ENCODE results near the gene FOXF1. TPM values are rescaled to one million over a fixed set of nuclear protein-coding genes. Genes with fewer than 3 reads are reported as not detected.
A peak's percentile ranks its signal among the peaks of the same experiment; 100 is the strongest.

FOXF1 gene
- total RNA-seq, 1 experiment from 2014 or later: not detected

DNA sequence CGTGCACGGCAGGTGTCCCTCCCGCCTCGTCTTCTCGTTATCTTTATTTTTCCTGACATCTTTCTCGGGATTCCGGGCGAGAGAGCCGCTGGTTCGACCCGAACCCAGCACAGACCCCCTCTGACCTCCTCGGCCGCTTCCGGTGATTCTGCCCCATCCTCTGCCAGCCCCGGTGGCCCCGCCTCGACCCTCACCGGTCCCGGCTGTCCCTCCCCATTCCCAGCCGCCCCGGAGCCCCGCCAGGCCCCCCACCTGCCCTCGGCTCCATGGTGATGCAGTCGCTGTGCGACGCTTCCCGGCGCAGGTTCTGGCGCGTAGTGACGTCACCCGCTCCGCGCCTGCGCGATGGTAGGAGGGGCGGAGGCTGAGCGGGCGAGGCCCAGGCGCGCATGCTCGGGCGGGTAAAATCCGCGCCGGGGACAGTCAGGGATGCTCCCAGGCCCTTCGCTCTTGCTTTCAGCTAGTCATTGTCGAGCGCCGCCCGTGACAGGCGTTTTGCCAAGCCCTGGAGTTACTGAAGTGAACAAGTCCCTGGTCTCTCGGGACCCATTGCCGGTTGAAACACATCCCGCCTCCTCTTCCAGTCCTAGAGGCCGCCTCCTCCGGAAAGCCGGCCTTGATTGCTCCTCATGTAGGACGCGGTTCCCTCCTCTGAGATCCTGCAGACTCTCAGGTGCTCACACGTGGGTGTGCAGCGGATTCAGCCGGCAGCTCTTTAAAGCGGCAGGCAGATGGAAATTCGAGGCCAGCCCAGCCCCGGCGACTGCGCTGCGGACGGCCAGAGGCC lies 44.8 kb downstream of the FOXF1 start, which contains the start of gene MTHFSD (continued):
- TF ChIP-seq SMAD3 (CRISPR knock-in tag; IDR thresholded peaks at IDR 0.05; ENCODE audit: borderline replicate concordance) (no peak), ETV6 (CRISPR knock-in tag; IDR thresholded peaks at IDR 0.05) (no peak), NR2C2 (CRISPR knock-in tag; IDR thresholded peaks at IDR 0.05) (no peak), CBFB (CRISPR knock-in tag; IDR thresholded peaks at IDR 0.05; ENCODE audit: low read depth) (no peak), PRRX2 (CRISPR knock-in tag; IDR thresholded peaks at IDR 0.05) (no peak), ZNF416 (CRISPR knock-in tag; IDR thresholded peaks at IDR 0.05) (no peak), IRF2 (CRISPR knock-in tag; IDR thresholded peaks at IDR 0.05; ENCODE audit: borderline replicate concordance, low read depth) (no peak), CREB1 (CRISPR knock-in tag; IDR thresholded peaks at IDR 0.05) (peak; percentile 78; the same call in 1 of the 2 replicates), GABPB1 (CRISPR knock-in tag; IDR thresholded peaks at IDR 0.05) (no peak), TCF7 (CRISPR knock-in tag; IDR thresholded peaks at IDR 0.05; ENCODE audit: low read depth) (no peak), HMGA2 (CRISPR knock-in tag; IDR thresholded peaks at IDR 0.05) (0 out of 2 replicates have a peak, but pooled peaks have one; percentile 16)
- TF ChIP-seq, protein P1, sequence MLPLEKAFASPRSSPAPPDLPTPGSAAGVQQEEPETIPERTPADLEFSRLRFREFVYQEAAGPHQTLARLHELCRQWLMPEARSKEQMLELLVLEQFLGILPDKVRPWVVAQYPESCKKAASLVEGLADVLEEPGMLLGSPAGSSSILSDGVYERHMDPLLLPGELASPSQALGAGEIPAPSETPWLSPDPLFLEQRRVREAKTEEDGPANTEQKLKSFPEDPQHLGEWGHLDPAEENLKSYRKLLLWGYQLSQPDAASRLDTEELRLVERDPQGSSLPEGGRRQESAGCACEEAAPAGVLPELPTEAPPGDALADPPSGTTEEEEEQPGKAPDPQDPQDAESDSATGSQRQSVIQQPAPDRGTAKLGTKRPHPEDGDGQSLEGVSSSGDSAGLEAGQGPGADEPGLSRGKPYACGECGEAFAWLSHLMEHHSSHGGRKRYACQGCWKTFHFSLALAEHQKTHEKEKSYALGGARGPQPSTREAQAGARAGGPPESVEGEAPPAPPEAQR (CRISPR knock-in tag; IDR thresholded peaks at IDR 0.05): no peak
- TF ChIP-seq, protein P2, sequence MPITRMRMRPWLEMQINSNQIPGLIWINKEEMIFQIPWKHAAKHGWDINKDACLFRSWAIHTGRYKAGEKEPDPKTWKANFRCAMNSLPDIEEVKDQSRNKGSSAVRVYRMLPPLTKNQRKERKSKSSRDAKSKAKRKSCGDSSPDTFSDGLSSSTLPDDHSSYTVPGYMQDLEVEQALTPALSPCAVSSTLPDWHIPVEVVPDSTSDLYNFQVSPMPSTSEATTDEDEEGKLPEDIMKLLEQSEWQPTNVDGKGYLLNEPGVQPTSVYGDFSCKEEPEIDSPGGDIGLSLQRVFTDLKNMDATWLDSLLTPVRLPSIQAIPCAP (CRISPR knock-in tag; IDR thresholded peaks at IDR 0.05): no peak

DNA sequence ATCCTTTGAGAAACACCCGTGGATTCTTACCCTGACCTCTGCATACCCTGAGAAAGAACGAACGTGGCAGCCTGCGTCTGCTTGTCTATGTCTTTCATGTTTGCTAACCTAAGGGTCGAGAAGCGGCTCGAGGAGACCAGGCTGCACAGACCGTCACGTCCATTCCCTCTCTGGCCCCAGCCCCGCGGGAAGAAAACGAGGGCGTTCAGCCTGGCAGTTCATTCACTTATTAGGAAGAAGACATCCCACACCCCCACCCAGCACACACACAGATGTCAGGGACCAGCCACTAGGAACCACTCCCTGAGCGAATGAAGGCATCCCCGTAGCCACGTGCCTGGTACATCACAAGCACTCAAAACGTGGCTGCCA lies 45.4 kb downstream of the FOXF1 start:
- H3K27me3 Mint-ChIP-seq (ENCODE audit: low read depth): no peaks in the 10 kb centered on the region; the same call in 1 of the 2 replicates

More for the DNA sequence above, 45.4 kb downstream of the FOXF1 start:
- peak overlapping the region; percentile 94 for H3K4me3 Mint-ChIP-seq
- H3K9me3 Mint-ChIP-seq: no peaks in the 10 kb centered on the region
- ATAC-seq (no peak), DNase-seq (ENCODE audit: low spot score) (no peak)
- peak overlapping the region; percentile 57; the same call in 1 of the 2 replicates for H3K27ac Mint-ChIP-seq
- H3K4me1 Mint-ChIP-seq: peaks cover 9% of the 10 kb centered on the region; the same call in 1 of the 2 replicates
- no peaks in the 10 kb centered on the region for H3K36me3 Mint-ChIP-seq
- POLR2A ChIA-PET: no interaction called here
- CTCF ChIA-PET: interaction anchor here (0.6 to 1.0 kb wide), 2 partner anchors 38 to 521 kb away, joined by 3 to 4 read pairs; no protein-coding TSS in a partner anchor
- TF ChIP-seq, protein P3, sequence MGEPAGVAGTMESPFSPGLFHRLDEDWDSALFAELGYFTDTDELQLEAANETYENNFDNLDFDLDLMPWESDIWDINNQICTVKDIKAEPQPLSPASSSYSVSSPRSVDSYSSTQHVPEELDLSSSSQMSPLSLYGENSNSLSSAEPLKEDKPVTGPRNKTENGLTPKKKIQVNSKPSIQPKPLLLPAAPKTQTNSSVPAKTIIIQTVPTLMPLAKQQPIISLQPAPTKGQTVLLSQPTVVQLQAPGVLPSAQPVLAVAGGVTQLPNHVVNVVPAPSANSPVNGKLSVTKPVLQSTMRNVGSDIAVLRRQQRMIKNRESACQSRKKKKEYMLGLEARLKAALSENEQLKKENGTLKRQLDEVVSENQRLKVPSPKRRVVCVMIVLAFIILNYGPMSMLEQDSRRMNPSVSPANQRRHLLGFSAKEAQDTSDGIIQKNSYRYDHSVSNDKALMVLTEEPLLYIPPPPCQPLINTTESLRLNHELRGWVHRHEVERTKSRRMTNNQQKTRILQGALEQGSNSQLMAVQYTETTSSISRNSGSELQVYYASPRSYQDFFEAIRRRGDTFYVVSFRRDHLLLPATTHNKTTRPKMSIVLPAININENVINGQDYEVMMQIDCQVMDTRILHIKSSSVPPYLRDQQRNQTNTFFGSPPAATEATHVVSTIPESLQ (CRISPR knock-in tag; IDR thresholded peaks at IDR 0.05): no peak
- TF ChIP-seq, protein P4, sequence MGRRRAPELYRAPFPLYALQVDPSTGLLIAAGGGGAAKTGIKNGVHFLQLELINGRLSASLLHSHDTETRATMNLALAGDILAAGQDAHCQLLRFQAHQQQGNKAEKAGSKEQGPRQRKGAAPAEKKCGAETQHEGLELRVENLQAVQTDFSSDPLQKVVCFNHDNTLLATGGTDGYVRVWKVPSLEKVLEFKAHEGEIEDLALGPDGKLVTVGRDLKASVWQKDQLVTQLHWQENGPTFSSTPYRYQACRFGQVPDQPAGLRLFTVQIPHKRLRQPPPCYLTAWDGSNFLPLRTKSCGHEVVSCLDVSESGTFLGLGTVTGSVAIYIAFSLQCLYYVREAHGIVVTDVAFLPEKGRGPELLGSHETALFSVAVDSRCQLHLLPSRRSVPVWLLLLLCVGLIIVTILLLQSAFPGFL (CRISPR knock-in tag; IDR thresholded peaks at IDR 0.05; ENCODE audit: borderline replicate concordance): no peak
- TF ChIP-seq ETV6 (CRISPR knock-in tag; IDR thresholded peaks at IDR 0.05) (no peak), TEAD1 (CRISPR knock-in tag; IDR thresholded peaks at IDR 0.05) (no peak), OVOL2 (CRISPR knock-in tag; IDR thresholded peaks at IDR 0.05; ENCODE audit: borderline replicate concordance) (no peak), CBFB (CRISPR knock-in tag; IDR thresholded peaks at IDR 0.05; ENCODE audit: low read depth) (no peak)
- TF ChIP-seq, protein P5, sequence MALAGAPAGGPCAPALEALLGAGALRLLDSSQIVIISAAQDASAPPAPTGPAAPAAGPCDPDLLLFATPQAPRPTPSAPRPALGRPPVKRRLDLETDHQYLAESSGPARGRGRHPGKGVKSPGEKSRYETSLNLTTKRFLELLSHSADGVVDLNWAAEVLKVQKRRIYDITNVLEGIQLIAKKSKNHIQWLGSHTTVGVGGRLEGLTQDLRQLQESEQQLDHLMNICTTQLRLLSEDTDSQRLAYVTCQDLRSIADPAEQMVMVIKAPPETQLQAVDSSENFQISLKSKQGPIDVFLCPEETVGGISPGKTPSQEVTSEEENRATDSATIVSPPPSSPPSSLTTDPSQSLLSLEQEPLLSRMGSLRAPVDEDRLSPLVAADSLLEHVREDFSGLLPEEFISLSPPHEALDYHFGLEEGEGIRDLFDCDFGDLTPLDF (CRISPR knock-in tag; IDR thresholded peaks at IDR 0.05): no peak
- TF ChIP-seq, protein P6, sequence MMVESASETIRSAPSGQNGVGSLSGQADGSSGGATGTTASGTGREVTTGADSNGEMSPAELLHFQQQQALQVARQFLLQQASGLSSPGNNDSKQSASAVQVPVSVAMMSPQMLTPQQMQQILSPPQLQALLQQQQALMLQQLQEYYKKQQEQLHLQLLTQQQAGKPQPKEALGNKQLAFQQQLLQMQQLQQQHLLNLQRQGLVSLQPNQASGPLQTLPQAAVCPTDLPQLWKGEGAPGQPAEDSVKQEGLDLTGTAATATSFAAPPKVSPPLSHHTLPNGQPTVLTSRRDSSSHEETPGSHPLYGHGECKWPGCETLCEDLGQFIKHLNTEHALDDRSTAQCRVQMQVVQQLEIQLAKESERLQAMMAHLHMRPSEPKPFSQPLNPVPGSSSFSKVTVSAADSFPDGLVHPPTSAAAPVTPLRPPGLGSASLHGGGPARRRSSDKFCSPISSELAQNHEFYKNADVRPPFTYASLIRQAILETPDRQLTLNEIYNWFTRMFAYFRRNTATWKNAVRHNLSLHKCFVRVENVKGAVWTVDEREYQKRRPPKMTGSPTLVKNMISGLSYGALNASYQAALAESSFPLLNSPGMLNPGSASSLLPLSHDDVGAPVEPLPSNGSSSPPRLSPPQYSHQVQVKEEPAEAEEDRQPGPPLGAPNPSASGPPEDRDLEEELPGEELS (CRISPR knock-in tag; IDR thresholded peaks at IDR 0.05): no peak
- TF ChIP-seq, protein P7, sequence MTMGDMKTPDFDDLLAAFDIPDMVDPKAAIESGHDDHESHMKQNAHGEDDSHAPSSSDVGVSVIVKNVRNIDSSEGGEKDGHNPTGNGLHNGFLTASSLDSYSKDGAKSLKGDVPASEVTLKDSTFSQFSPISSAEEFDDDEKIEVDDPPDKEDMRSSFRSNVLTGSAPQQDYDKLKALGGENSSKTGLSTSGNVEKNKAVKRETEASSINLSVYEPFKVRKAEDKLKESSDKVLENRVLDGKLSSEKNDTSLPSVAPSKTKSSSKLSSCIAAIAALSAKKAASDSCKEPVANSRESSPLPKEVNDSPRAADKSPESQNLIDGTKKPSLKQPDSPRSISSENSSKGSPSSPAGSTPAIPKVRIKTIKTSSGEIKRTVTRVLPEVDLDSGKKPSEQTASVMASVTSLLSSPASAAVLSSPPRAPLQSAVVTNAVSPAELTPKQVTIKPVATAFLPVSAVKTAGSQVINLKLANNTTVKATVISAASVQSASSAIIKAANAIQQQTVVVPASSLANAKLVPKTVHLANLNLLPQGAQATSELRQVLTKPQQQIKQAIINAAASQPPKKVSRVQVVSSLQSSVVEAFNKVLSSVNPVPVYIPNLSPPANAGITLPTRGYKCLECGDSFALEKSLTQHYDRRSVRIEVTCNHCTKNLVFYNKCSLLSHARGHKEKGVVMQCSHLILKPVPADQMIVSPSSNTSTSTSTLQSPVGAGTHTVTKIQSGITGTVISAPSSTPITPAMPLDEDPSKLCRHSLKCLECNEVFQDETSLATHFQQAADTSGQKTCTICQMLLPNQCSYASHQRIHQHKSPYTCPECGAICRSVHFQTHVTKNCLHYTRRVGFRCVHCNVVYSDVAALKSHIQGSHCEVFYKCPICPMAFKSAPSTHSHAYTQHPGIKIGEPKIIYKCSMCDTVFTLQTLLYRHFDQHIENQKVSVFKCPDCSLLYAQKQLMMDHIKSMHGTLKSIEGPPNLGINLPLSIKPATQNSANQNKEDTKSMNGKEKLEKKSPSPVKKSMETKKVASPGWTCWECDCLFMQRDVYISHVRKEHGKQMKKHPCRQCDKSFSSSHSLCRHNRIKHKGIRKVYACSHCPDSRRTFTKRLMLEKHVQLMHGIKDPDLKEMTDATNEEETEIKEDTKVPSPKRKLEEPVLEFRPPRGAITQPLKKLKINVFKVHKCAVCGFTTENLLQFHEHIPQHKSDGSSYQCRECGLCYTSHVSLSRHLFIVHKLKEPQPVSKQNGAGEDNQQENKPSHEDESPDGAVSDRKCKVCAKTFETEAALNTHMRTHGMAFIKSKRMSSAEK (CRISPR knock-in tag; IDR thresholded peaks at IDR 0.05; ENCODE audit: borderline replicate concordance): no peak

Measured in WTC11 (cell line).